ENCODE data around the gene NTRK3.

DNA sequence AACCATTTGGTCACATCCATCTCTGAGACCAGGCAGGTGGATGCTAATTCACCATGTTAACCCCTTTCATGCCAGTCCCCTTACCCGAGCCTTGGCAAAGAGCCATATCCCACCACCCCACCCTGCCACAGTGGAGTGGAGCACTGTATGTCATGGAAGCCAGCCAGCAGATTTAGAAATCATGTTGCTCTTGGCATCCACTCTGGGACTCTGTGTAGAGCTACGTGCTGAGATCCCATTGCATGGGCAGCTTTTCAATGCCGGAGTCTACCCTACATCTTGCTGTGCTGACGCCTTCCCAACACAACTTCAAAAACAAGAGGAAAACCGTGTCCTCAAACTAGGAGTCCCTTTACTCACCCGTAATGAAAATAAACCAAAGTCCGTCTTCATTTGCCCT, 131.0 kb downstream of the NTRK3 start:
- TF ChIP-seq, protein P1, sequence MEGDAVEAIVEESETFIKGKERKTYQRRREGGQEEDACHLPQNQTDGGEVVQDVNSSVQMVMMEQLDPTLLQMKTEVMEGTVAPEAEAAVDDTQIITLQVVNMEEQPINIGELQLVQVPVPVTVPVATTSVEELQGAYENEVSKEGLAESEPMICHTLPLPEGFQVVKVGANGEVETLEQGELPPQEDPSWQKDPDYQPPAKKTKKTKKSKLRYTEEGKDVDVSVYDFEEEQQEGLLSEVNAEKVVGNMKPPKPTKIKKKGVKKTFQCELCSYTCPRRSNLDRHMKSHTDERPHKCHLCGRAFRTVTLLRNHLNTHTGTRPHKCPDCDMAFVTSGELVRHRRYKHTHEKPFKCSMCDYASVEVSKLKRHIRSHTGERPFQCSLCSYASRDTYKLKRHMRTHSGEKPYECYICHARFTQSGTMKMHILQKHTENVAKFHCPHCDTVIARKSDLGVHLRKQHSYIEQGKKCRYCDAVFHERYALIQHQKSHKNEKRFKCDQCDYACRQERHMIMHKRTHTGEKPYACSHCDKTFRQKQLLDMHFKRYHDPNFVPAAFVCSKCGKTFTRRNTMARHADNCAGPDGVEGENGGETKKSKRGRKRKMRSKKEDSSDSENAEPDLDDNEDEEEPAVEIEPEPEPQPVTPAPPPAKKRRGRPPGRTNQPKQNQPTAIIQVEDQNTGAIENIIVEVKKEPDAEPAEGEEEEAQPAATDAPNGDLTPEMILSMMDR (IDR thresholded peaks at IDR 0.05), result no peak
- TF ChIP-seq POLR2A (IDR thresholded peaks at IDR 0.05), result no peak
- no peak for TF ChIP-seq POLR2AphosphoS5 (IDR thresholded peaks at IDR 0.05)

Data from prostate gland (tissue), 2 donors.